IgD-negative memory B cell (primary cell): ENCODE data around the gene PUSL1. TPM values are rescaled to one million over a fixed set of nuclear protein-coding genes. Genes with fewer than 3 reads are reported as not detected.

Source experiments
- H3K27ac Mint-ChIP-seq, 3 donors: one replicate each; pipeline ENCODE4 v1.8.0; 2020 to 2022; ENCODE audit warnings: mild to moderate bottlenecking in 3 of 3, mixed read lengths in 3 of 3, moderate library complexity in 1 of 3
- H3K27me3 Mint-ChIP-seq: one replicate; pipeline ENCODE4 v1.8.0; 2021; ENCODE audit warnings: mixed read lengths
- H3K36me3 Mint-ChIP-seq: one replicate; pipeline ENCODE4 v1.8.0; 2020; ENCODE audit warnings: mild to moderate bottlenecking, mixed read lengths
- H3K4me1 Mint-ChIP-seq, 3 donors: one replicate each; pipeline ENCODE4 v1.8.0; 2020 to 2022; ENCODE audit warnings: mixed read lengths in 3 of 3, mild to moderate bottlenecking in 1 of 3
- H3K4me3 Mint-ChIP-seq, 4 donors: one replicate each; pipeline ENCODE4 v1.8.0; 2020 to 2022; ENCODE audit warnings: mild to moderate bottlenecking in 4 of 4, mixed read lengths in 4 of 4, moderate library complexity in 3 of 4
- H3K9me3 Mint-ChIP-seq, 3 donors: one replicate each; pipeline ENCODE4 v1.8.0; 2020 to 2021; ENCODE audit warnings: mixed read lengths in 3 of 3, mild to moderate bottlenecking in 1 of 3
- polyA plus RNA-seq: library from polyadenylated mRNA; unstranded; fragments of 300-500 nt; fragmentation: Illumina TruSeq; gene quantifications from one replicate; pipeline ENCODE4 v1.2.3, GENCODE V29; 2021

Gene PUSL1
- polyA plus RNA-seq, 1 donor from 2014 or later: 21.0 TPM

GRCh38 chr1:1296070-1297061 lies 12.0 kb upstream of the PUSL1 start:
- H3K27me3 Mint-ChIP-seq: no peaks in the 10 kb centered on the region
- no peaks in the 10 kb centered on the region for H3K36me3 Mint-ChIP-seq
- H3K27ac Mint-ChIP-seq: no peak overlapping the region
- H3K4me1 Mint-ChIP-seq: peaks cover 0 to 11% (median 6%) of the 10 kb centered on the region in 3 donors
- no peaks in the 10 kb centered on the region for H3K9me3 Mint-ChIP-seq
- H3K4me3 Mint-ChIP-seq: no peak overlapping the region

- Mint-ChIP-seq H3K27ac (no peak overlapping the region), H3K27me3 (no peaks in the 10 kb centered on the region), H3K9me3 (no peaks in the 10 kb centered on the region), H3K4me3 (no peak overlapping the region), H3K36me3 (no peaks in the 10 kb centered on the region), H3K4me1 (peaks cover 0 to 6% (median 0%) of the 10 kb centered on the region in 3 donors)
These were observed 10.5 kb upstream of the PUSL1 start for GRCh38 chr1:1297802-1298424.

DNA sequence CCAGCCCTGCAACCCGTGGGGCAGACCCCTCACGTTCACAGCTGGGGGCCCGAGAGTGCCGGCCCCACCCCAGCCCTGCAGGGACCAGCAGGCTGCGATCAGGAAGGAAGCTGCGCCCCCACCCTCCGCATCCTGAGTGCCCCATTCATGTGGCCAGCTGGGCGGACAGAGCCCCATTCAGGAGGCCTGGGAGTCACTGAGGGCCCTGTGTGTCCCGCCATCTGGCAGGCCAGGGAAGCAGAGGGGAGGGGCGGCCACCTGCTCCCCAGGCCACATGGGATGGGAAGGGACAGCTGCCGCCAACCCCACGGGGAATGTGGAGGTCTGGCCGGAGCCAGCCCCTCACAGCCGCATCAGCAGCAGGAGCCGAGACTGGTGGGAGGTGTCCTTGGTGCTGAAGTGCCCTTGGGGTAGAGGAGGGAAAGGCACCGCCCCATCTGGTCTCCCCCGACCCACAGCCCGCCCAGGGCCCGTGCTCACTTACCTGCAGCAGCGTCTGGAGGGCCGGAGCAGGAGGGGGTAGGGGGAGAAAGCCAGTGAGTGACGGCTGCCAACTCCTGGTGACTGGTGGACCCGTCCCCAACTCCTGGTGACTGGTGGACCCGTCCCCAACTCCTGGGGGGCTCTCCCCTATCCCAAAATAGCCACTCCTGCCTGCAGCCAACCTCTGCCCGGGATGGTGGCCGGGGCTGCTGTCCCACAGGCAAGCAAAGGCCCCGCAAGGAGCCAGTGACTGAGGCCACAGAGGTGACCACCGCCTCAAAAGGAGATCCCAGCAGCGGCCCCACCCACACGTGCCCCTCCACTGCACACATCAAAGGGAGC lies 9.3 kb upstream of the PUSL1 start:
- Mint-ChIP-seq H3K27me3 (no peaks in the 10 kb centered on the region), H3K36me3 (no peaks in the 10 kb centered on the region), H3K4me1 (peaks cover 0 to 6% (median 0%) of the 10 kb centered on the region in 3 donors), H3K27ac (no peak overlapping the region), H3K4me3 (no peak overlapping the region), H3K9me3 (no peaks in the 10 kb centered on the region)

DNA sequence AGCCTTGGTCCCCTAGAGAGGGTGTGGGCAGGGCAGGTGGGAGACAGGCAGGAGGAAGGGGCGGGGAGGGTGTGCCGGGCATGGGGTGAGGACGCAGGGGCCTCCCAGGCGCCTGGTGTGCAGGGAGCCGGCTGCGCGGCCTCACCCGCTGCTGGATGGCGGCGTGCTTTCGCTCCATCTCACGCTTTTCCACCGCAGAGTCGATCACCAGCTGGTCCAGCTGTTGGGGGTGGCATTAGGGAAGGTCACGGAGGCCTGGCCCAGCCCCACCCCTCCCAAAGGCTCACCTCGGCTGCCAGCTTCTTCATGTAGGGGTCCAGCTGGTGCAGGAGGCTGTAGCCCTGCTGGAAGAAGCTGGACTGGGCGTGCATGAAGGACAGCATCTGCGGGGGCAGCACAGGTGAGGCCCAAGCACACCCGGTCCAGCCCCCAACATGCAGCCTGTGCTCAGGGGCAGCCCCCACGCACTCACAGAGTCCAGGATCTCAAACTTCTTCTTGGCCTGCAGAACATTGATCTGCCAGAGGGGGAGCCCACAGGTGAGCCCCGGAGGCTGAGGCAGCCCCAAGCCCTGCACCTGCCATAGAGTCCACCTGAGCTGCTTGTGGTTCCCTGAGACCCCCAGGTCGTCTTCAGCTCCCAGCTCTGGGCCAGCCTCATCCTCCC lies 8.6 kb upstream of the PUSL1 start:
- no peak overlapping the region for H3K27ac Mint-ChIP-seq
- peaks cover 0 to 7% (median 2%) of the 10 kb centered on the region in 3 donors for H3K4me1 Mint-ChIP-seq
- no peaks in the 10 kb centered on the region for H3K27me3 Mint-ChIP-seq
- H3K9me3 Mint-ChIP-seq: no peaks in the 10 kb centered on the region
- H3K4me3 Mint-ChIP-seq: peak overlapping the region in 1 of 4 donors; percentile 50
- H3K36me3 Mint-ChIP-seq: no peaks in the 10 kb centered on the region

DNA sequence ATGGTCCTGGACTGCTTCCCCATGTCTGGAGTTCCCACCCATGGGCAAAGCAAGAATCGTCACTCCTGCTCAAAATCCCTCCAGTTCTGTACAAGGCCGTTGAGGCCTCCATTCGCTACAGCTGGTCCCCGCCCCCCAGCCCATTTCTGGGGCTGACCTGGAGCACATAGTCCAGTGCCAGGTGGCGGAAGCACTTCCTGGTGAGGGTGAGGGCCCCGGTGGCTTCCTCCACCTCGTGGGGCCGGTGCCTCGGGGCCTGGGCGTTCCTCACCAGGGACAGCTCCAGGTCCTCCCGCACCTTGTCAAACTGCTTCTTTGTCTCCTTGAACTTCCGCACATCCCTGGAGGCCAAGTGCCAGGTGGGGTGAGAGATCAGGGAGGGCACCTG lies 8.1 kb upstream of the PUSL1 start:
- peaks cover 3 to 7% (median 5%) of the 10 kb centered on the region in 3 donors for H3K4me1 Mint-ChIP-seq
- no peaks in the 10 kb centered on the region for H3K27me3 Mint-ChIP-seq
- no peaks in the 10 kb centered on the region for H3K9me3 Mint-ChIP-seq
- no peak overlapping the region for H3K27ac Mint-ChIP-seq
- peak overlapping the region in 1 of 4 donors; percentile 50 for H3K4me3 Mint-ChIP-seq
- no peaks in the 10 kb centered on the region for H3K36me3 Mint-ChIP-seq

DNA sequence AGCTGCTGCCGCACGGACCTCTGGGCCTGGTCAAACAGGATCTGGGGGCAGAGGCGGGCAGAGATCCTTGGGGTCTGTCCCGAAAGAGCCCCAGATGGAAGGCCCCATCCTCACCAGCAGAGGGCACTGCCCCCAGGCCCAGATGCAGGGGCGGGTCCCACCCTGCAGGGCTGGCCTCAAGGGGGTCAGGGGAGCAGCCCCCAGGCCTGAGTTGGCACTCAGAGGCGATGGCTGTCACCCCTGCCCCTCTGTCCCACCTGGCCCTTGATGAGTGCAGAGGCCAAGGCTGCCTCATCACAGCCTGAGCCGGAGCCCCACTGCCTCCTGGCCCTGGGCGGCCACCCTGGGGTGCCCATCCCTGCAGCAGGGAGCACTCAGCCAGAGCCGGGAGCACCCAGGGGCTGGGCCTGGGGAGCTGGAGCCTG lies 6.4 kb upstream of the PUSL1 start:
- H3K27me3 Mint-ChIP-seq: no peaks in the 10 kb centered on the region
- H3K4me3 Mint-ChIP-seq: no peak overlapping the region
- no peak overlapping the region for H3K27ac Mint-ChIP-seq
- H3K36me3 Mint-ChIP-seq: no peaks in the 10 kb centered on the region
- H3K4me1 Mint-ChIP-seq: peaks cover 13 to 16% (median 16%) of the 10 kb centered on the region in 3 donors
- no peaks in the 10 kb centered on the region for H3K9me3 Mint-ChIP-seq

GRCh38 chr1:1302951-1303509 lies 5.4 kb upstream of the PUSL1 start:
- Mint-ChIP-seq H3K27ac (no peak overlapping the region), H3K36me3 (no peaks in the 10 kb centered on the region), H3K27me3 (no peaks in the 10 kb centered on the region), H3K4me1 (peaks cover 13 to 18% (median 16%) of the 10 kb centered on the region in 3 donors), H3K4me3 (no peak overlapping the region), H3K9me3 (no peaks in the 10 kb centered on the region)

- no peaks in the 10 kb centered on the region for H3K27me3 Mint-ChIP-seq
- no peaks in the 10 kb centered on the region for H3K9me3 Mint-ChIP-seq
- no peaks in the 10 kb centered on the region for H3K36me3 Mint-ChIP-seq
- H3K4me1 Mint-ChIP-seq: peaks cover 13 to 18% (median 16%) of the 10 kb centered on the region in 3 donors
- no peak overlapping the region for H3K27ac Mint-ChIP-seq
- no peak overlapping the region for H3K4me3 Mint-ChIP-seq
These were observed 4.7 kb upstream of the PUSL1 start for GRCh38 chr1:1303736-1304135.

- peak overlapping the region; percentile 87 to 96 (median 94) for H3K4me3 Mint-ChIP-seq
- no peaks in the 10 kb centered on the region for H3K9me3 Mint-ChIP-seq
- H3K27me3 Mint-ChIP-seq: no peaks in the 10 kb centered on the region
- no peaks in the 10 kb centered on the region for H3K36me3 Mint-ChIP-seq
- peaks cover 13 to 18% (median 18%) of the 10 kb centered on the region in 3 donors for H3K4me1 Mint-ChIP-seq
- peak overlapping the region; percentile 84 to 95 (median 87) for H3K27ac Mint-ChIP-seq
These were observed 3.8 kb upstream of the PUSL1 start for GRCh38 chr1:1304331-1305299.

DNA sequence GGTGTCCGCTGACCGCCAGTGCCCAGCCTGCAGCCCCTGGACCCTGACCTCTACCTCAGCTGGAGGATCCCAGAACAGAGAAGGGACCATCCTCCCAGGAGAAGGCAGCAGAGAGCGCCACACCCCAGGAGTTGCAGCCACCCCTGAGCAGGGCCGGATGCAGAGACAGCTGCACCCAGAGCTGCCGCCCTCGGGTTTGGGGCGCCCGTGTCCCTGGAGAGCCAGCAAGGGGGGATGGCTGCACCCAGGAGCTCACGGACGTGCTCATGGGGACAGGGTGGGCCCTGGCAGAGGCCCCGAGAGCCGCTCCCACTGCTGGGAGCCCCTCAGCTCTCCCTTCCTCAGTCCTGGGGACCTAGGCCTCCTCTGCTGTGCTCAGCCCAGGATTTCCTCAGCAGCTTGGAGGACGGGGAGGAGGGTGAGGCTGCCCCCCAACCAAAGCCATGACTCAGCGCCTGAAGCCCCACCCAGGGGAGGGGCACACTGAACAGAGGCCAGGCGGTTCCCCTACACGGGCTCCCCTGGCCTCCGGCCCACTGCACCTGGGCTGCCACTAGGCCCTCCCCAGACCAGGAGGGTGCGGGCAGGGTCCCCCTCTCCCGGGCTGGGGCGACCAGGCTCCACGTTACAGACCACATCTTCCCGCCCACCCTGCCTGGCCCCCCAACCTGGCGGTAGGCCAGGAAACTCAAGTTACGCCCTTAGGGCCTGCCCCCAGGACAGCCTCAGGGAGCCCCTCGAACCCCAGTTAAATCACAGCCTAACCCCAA lies 2.9 kb upstream of the PUSL1 start:
- H3K36me3 Mint-ChIP-seq: no peaks in the 10 kb centered on the region
- H3K27ac Mint-ChIP-seq: peak overlapping the region; percentile 84 to 95 (median 87)
- H3K4me1 Mint-ChIP-seq: peaks cover 12 to 18% (median 13%) of the 10 kb centered on the region in 3 donors
- no peaks in the 10 kb centered on the region for H3K27me3 Mint-ChIP-seq
- H3K4me3 Mint-ChIP-seq: peak overlapping the region; percentile 87 to 96 (median 94)
- H3K9me3 Mint-ChIP-seq: no peaks in the 10 kb centered on the region

DNA sequence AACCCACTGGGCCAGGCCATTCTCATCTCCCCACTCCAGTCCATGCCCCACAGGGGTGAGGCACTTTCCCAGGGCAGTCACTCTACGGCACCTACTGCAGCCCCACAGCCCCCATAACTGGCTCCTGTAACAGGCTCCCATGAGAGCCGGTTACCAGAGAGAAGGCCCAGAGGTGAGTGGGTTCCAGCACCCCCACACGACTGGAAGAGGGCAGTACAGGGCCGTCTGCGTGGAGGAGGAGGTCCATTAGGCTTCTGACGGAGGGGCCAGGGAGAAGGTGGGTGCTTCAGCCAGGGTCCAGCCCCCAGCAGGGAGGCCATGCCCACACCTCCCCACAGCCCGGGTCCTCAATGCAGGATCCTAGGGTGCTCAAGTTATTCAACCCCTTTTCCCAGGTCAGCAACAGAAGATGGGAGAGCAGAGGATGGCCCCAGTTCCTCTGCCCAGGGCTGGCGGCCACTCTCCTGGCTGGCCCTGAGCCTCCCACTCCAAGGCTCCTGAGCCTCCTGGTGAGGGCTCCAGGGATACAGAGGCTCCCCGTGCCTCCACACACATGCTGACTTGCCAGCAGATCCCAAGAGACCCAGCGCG lies 2.2 kb upstream of the PUSL1 start:
- Mint-ChIP-seq H3K36me3 (no peaks in the 10 kb centered on the region), H3K27me3 (no peaks in the 10 kb centered on the region), H3K4me3 (peak overlapping the region; percentile 87 to 96 (median 94)), H3K27ac (peak overlapping the region in 2 of 3 donors; percentile 81 to 95), H3K9me3 (no peaks in the 10 kb centered on the region), H3K4me1 (peaks cover 12 to 18% (median 13%) of the 10 kb centered on the region in 3 donors)

GRCh38 chr1:1306661-1307260 lies 1.6 kb upstream of the PUSL1 start:
- H3K9me3 Mint-ChIP-seq: no peaks in the 10 kb centered on the region
- peaks cover 12 to 18% (median 13%) of the 10 kb centered on the region in 3 donors for H3K4me1 Mint-ChIP-seq
- H3K27me3 Mint-ChIP-seq: no peaks in the 10 kb centered on the region
- H3K4me3 Mint-ChIP-seq: peak overlapping the region; percentile 87 to 96 (median 94)
- H3K36me3 Mint-ChIP-seq: no peaks in the 10 kb centered on the region
- peak overlapping the region in 2 of 3 donors; percentile 81 to 95 for H3K27ac Mint-ChIP-seq
